Pancreas (tissue), 10 donors: ENCODE measurements around the gene CDH4. TPM values are rescaled to one million over a fixed set of nuclear protein-coding genes. Genes with fewer than 3 reads are reported as not detected.

Source experiments
- ATAC-seq, 4 donors: fragments of 200-7000 bp; cut with Tn5 transposase; one replicate each; pipeline versions ENCODE4 v1.8.0 to v1.9.1; 2020; ENCODE audit warnings: mild to moderate bottlenecking in 4 of 4, moderate library complexity in 4 of 4
- DNase-seq, 6 donors: peaks; one replicate each; pipeline ENCODE4 v3.0.0-alpha.2; 2020
- FAIRE-seq: peaks from 2 replicates; lab custom pipeline; 2012; peaks lifted over from hg19 to GRCh38; lab: Jason Lieb, UNC
- H3K27ac ChIP-seq, 4 donors: fragments of 200-600 bp; sonication (generic); 1 replicate in 3 of 4; 2 replicates in 1 of 4; pipeline versions ENCODE4 v1.5.0 to v1.8.0; 2020
- H3K27me3 ChIP-seq, 4 donors: fragments of 200-600 bp; one replicate each; pipeline ENCODE4 v1.8.0; 2021
- H3K36me3 ChIP-seq, 3 donors: fragments of 200-600 bp; sonication (generic) in 1 of 3; one replicate each; pipeline versions ENCODE4 v1.5.0 to v1.8.0; 2020 to 2021
- H3K4me1 ChIP-seq, 3 donors: fragments of 200-600 bp; one replicate each; pipeline ENCODE4 v1.8.0; 2021
- H3K4me3 ChIP-seq, 4 donors: fragments of 200-600 bp; sonication (generic) in 2 of 4; one replicate each; pipeline versions ENCODE4 v1.5.0 to v1.8.0; 2020 to 2021
- H3K9me3 ChIP-seq, 4 donors: fragments of 200-600 bp; one replicate each; pipeline ENCODE4 v1.8.0; 2021
- WGBS, 2 donors: extraction: QIAGEN DNeasy Blood & Tissue Kit; methylation state at CpG; one replicate each; pipeline ENCODE4 v1.1.7; 2013; 5-methylcytosine and 5-hydroxymethylcytosine counted together
- intact Hi-C, 3 donors: fragments of 100-400 bp; cut with DNase I; formaldehyde crosslinking; loops; one replicate each; pipeline versions ENCODE4 v1.11.1 to v1.14.2; 2022
- polyA plus RNA-seq, 2 donors: library from polyadenylated mRNA; stranded (reverse); fragments of 200-250 nt; gene quantifications; one replicate each; pipeline ENCODE4 v1.2.3, GENCODE V29; 2013
- total RNA-seq, 6 donors: library from RNA; stranded (reverse); fragmentation: NEBNext Ultra II Directional in 4 of 6; extraction: Animal tissue kit (Norgen Biotek cat#: 25700) in 4 of 6; gene quantifications; one replicate each; pipeline versions ENCODE4 v1.2.1 to v1.2.4, GENCODE V29; 2021 to 2023
- TF ChIP-seq, protein P1 (sequence below), 4 donors: fragments of 200-600 bp; sonication (generic) in 3 of 4; IDR thresholded peaks; one replicate each; pipeline versions ENCODE4 v1.5.0 to v1.8.0; 2021; ENCODE audit warnings: antibody characterized with exemption in 4 of 4
- donor health status: healthy with polysubstance abuse.
- donor health status: DM: no; HTN: no; CAD: no; lungs with moderate emphysema.
- donor health status: DM: no; HTN: no; CAD: no.
- donor health status: control.
- donor health status: control.
- donor health status: Bipolar disorder and iron deficiency.
- donor health status: DM: yes; HTN: yes; CAD: no.
- donor health status: DM: no; HTN: no; CAD: no.
- donor health status: DM: no; HTN: no; CAD: no.
- donor health status: DM: yes; HTN: yes; CAD: no.

The CDH4 gene
- total and polyA plus RNA-seq, 8 donors: 0.04 to 1.4 (median 0.27) TPM

DNA sequence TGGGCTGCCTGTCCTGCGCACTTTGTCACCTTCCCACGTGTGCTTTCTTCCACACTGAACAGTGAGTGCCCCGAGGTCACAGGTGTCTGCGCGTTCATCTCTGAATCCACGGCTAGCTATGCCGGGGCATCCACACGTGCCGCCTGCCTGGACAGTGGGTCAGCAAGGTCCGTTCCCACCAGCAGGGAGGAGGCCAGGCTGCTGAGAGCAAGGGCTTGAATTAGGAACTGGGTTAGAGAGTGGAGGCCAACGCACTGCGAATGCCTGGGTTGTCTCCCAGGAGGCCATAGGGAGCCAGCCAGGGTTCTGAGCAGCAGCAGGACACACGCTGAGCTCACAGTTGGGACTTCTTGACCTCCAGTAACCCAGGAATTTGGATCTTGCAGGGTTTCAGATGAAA lies 565.5 kb downstream of the CDH4 start:
- intact Hi-C loops: no loop called here
- DNase-seq: peak in 1 of 6 donors; percentile 2
- 64 to 81% methylated on average over 13 of the region's 13 CpGs for WGBS, 2 donors

DNA sequence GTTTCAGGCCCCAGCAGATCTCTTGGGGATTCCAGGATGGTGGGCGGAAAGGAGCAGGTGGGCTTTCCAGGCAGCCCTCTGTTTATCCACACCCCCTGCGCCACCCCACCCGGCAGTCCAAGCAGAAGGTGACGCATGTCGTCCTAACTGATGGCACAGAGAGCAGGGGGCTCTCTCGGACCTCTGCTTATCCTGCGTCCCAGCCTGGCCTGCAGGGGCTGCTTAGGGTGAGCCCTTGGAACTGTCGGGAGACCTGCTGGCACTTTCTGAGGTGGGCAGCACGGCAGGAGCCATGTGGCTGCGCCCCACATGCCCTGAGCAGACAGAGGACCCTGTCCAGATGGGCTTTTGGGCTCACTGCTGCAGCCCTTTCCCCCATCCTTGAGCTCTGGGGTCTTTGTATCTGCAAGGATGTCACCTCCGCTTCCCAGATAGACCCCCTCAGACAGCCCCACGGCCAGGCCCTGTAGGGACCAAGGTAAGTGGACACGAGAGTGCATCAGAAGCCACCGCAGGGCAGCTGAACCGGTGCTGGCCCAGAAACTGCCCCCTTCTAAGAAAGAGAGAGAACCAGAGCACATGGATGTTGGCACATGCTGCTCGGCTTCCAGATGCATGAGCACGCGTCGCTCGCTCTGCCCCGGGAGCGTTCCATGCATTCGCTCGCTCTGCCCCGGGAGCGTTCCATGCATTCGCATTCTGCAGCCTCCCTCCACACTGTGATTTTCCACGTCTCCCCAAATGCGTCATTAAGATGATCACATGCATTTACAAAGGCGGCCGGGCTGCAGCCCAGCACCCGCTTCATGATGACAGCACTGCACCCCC lies 566.9 kb downstream of the CDH4 start:
- 80 to 89% methylated on average over 32 of the region's 32 CpGs for WGBS, 2 donors

More for the DNA sequence above, 565.5 kb downstream of the CDH4 start:
- TF ChIP-seq, protein P1, sequence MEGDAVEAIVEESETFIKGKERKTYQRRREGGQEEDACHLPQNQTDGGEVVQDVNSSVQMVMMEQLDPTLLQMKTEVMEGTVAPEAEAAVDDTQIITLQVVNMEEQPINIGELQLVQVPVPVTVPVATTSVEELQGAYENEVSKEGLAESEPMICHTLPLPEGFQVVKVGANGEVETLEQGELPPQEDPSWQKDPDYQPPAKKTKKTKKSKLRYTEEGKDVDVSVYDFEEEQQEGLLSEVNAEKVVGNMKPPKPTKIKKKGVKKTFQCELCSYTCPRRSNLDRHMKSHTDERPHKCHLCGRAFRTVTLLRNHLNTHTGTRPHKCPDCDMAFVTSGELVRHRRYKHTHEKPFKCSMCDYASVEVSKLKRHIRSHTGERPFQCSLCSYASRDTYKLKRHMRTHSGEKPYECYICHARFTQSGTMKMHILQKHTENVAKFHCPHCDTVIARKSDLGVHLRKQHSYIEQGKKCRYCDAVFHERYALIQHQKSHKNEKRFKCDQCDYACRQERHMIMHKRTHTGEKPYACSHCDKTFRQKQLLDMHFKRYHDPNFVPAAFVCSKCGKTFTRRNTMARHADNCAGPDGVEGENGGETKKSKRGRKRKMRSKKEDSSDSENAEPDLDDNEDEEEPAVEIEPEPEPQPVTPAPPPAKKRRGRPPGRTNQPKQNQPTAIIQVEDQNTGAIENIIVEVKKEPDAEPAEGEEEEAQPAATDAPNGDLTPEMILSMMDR (IDR thresholded peaks at IDR 0.05): no peak
- H3K27me3 ChIP-seq: no peaks in the 10 kb centered on the region
- no peaks in the 10 kb centered on the region for H3K4me1 ChIP-seq
- no peaks in the 10 kb centered on the region for H3K36me3 ChIP-seq
- H3K9me3 ChIP-seq: no peaks in the 10 kb centered on the region
- no peak for FAIRE-seq
- no peak overlapping the region for H3K4me3 ChIP-seq
- H3K27ac ChIP-seq: no peak overlapping the region
- ATAC-seq: no peak

GRCh38 chr20:61819574-61819846 lies 567.4 kb downstream of the CDH4 start:
- no peak for ATAC-seq
- no peak for DNase-seq
- Histone ChIP-seq H3K36me3 (no peaks in the 10 kb centered on the region), H3K4me1 (no peaks in the 10 kb centered on the region), H3K27me3 (no peaks in the 10 kb centered on the region), H3K27ac (no peak overlapping the region), H3K9me3 (no peaks in the 10 kb centered on the region), H3K4me3 (no peak overlapping the region)
- no peak for FAIRE-seq
- 66 to 75% methylated on average over 3 of the region's 3 CpGs for WGBS, 2 donors
- intact Hi-C loops: no loop called here
- TF ChIP-seq, protein P1 (IDR thresholded peaks at IDR 0.05): no peak

More for the DNA sequence above, 566.9 kb downstream of the CDH4 start:
- no peaks in the 10 kb centered on the region for H3K4me1 ChIP-seq
- H3K27me3 ChIP-seq: no peaks in the 10 kb centered on the region
- intact Hi-C loops: no loop called here
- ATAC-seq (no peak), DNase-seq (peak in 2 of 6 donors; percentile 30 to 38), FAIRE-seq (no peak)
- H3K27ac ChIP-seq: no peak overlapping the region
- H3K4me3 ChIP-seq: no peak overlapping the region
- H3K9me3 ChIP-seq: no peaks in the 10 kb centered on the region
- H3K36me3 ChIP-seq: no peaks in the 10 kb centered on the region
- TF ChIP-seq, protein P1 (IDR thresholded peaks at IDR 0.05): no peak

DNA sequence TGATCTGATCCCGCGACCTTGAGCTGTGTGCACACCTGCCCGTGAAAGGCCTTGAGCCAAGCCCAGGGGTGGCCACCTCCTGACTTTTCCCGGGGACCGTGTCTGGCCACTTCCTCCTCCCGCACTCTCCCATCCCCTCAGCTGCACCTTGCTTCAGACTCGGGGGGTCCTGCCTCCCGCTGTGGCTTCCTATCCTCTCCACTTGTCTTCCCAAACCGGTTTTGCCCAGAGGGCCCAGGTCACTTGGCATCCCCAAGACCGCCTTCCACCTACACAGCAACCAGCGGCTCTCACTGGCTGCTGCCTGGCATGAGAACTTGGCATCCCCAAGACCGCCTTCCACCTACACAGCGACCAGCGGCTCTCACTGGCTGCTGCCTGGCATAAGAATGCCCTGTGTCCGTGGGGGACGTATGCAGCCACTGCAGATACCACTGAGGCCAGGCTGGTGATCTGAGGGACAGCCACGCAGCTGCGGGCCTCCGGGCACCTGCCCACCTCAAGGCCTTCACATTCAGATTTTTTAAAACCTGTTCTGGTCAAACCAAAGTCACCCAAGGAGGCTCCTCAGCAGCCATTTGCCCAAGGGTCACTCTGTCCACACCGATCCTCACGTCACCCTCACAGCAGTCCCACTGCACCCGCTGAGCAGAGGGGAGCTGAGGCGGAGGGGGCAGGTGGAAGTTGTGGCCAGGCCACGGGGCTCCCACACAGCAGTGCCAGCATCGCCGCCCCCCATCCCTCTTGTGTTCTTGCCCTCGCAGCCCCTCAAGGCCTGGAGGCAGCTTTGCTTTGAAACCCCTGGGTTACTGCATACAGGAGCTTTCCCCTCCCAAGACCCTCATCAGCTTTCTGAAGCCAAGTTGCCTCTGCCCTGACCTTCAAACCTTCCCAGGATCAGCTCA lies 568.1 kb downstream of the CDH4 start:
- H3K4me3 ChIP-seq: no peak overlapping the region
- no peaks in the 10 kb centered on the region for H3K4me1 ChIP-seq
- intact Hi-C loops: no loop called here
- H3K36me3 ChIP-seq: no peaks in the 10 kb centered on the region
- no peak for FAIRE-seq
- WGBS, 2 donors: 65 to 76% methylated on average over 27 of the region's 27 CpGs
- H3K9me3 ChIP-seq: no peaks in the 10 kb centered on the region
- TF ChIP-seq, protein P1 (IDR thresholded peaks at IDR 0.05): no peak
- H3K27ac ChIP-seq: no peak overlapping the region
- ATAC-seq: no peak
- peak in 2 of 6 donors; percentile 29 to 40 for DNase-seq
- no peaks in the 10 kb centered on the region for H3K27me3 ChIP-seq
